Caki2 (cell line): ENCODE results near the gene SLC46A1. TPM values are rescaled to one million over a fixed set of nuclear protein-coding genes. Genes with fewer than 3 reads are reported as not detected.

ENCODE experiments used
- total RNA-seq: library from RNA; depleted of rRNA; stranded (reverse); fragments of >200 nt; shearing (Covaris generic); gene quantifications from 2 replicates; pipeline ENCODE4 v1.2.3, GENCODE V29; 2014; ENCODE audit warnings: low replicate concordance; rRNA removed

Gene SLC46A1
- total RNA-seq, 1 experiment from 2014 or later, result 24.3 TPM

Other genes starting within 250 kb of the SLC46A1 start
- 44.4 and 45.1 TPM in 2 replicates for gene TMEM97, start 87.0 kb downstream of the SLC46A1 start, total RNA-seq
- gene IFT20, start 70.7 kb downstream of the SLC46A1 start, total RNA-seq, result 35.8 and 39.6 TPM in 2 replicates
- 28.4 and 69.6 TPM in 2 replicates for gene TNFAIP1, start 70.5 kb downstream of the SLC46A1 start, total RNA-seq
- 138 and 185 TPM in 2 replicates for gene POLDIP2, start 48.7 kb downstream of the SLC46A1 start, total RNA-seq
- gene SEBOX, start 41.0 kb downstream of the SLC46A1 start, total RNA-seq, result not detected in 2 replicates
- gene VTN, start 35.9 kb downstream of the SLC46A1 start, total RNA-seq, result not detected in 2 replicates
- gene SARM1, start 34.5 kb downstream of the SLC46A1 start, total RNA-seq, result 4.2 and 5.0 TPM in 2 replicates
- gene SLC13A2, start 67.4 kb upstream of the SLC46A1 start, total RNA-seq, result not detected in 2 replicates
- gene FOXN1, start 100.1 kb upstream of the SLC46A1 start, total RNA-seq, result not detected in 2 replicates
- 47.6 and 67.4 TPM in 2 replicates for gene UNC119, start 146.4 kb upstream of the SLC46A1 start, total RNA-seq
- 62.5 and 73.2 TPM in 2 replicates for gene PIGS, start 165.3 kb upstream of the SLC46A1 start, total RNA-seq
- gene ALDOC, start 170.7 kb upstream of the SLC46A1 start, total RNA-seq, result 178 and 219 TPM in 2 replicates
- 73.0 and 355 TPM in 2 replicates for gene SPAG5, start 192.8 kb upstream of the SLC46A1 start, total RNA-seq
- 0.70 and 3.2 TPM in 2 replicates for gene RSKR, start 208.0 kb upstream of the SLC46A1 start, total RNA-seq
- 62.0 and 73.6 TPM in 2 replicates for gene BLTP2, start 238.9 kb upstream of the SLC46A1 start, total RNA-seq